ENCODE data around the gene ALMS1.

DNA sequence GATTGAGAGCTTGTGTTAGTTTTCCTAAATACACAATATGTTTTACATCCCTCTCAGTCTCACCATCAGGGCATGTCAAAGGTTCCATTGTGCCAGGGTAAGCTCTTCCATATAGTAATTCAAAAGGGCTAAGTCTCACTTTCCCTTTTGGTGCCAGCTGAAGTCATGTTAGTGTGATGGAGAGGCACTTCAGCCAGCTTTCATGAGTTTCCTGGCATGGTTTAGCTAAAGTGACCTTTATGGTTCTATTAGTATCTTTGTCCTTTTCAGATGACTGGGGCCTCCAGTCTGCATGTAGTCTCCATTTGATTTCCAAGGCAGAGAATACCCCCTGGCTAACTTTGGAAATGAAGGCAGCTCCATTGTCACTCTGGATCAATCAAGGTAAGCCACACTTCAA lies 229.4 kb downstream of the ALMS1 start:
- TF ChIP-seq, protein P1, sequence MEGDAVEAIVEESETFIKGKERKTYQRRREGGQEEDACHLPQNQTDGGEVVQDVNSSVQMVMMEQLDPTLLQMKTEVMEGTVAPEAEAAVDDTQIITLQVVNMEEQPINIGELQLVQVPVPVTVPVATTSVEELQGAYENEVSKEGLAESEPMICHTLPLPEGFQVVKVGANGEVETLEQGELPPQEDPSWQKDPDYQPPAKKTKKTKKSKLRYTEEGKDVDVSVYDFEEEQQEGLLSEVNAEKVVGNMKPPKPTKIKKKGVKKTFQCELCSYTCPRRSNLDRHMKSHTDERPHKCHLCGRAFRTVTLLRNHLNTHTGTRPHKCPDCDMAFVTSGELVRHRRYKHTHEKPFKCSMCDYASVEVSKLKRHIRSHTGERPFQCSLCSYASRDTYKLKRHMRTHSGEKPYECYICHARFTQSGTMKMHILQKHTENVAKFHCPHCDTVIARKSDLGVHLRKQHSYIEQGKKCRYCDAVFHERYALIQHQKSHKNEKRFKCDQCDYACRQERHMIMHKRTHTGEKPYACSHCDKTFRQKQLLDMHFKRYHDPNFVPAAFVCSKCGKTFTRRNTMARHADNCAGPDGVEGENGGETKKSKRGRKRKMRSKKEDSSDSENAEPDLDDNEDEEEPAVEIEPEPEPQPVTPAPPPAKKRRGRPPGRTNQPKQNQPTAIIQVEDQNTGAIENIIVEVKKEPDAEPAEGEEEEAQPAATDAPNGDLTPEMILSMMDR (IDR thresholded peaks at IDR 0.05; ENCODE audit: borderline replicate concordance, extremely low read depth, low read length, poor library complexity, severe bottlenecking) = no peak
- no peak for TF ChIP-seq EZH2 (IDR thresholded peaks at IDR 0.05; ENCODE audit: borderline replicate concordance, low read depth, low read length, severe bottlenecking)
